GM20431 (cell line): Measurements from ENCODE around the gene CORT.
"Not testable (repeated sequence)": the region's sequence is repeated elsewhere in the genome, so short reads cannot be mapped to it uniquely, and the experiment has no call there.

Source experiments
- in situ Hi-C: fragments of 300-500 bp; cut with MseI, MboI; formaldehyde crosslinking; loops from one replicate; pipeline ENCODE4 v1.15.0; 2020; ENCODE audit warnings: low sequenced_read_pairs; ENCODE audit not compliant: unreplicated experiment

The CORT gene

GRCh38 chr1:10473145-10473765 lies 23.4 kb downstream of the CORT start:
- in situ Hi-C loops = no loop called here

- in situ Hi-C loops = not testable (repeated sequence)
These were observed 24.4 kb downstream of the CORT start for GRCh38 chr1:10474309-10474612.

GRCh38 chr1:10474613-10475507 lies 25.0 kb downstream of the CORT start, which contains the start of gene PEX14:
TSS of gene PEX14 (plus strand) at chr1:10474950. CDS start at chr1:10474967, 17 bp downstream.
- in situ Hi-C loops = no loop called here

- in situ Hi-C loops = no loop called here
These were observed 25.7 kb downstream of the CORT start for GRCh38 chr1:10475510-10475909.

GRCh38 chr1:10479296-10479695 lies 29.5 kb downstream of the CORT start:
- in situ Hi-C loops = no loop called here

- in situ Hi-C loops = no loop called here
These were observed 30.8 kb downstream of the CORT start for GRCh38 chr1:10480614-10481013.

- in situ Hi-C loops = no loop called here
These were observed 34.7 kb downstream of the CORT start for GRCh38 chr1:10484521-10484920.

GRCh38 chr1:10489291-10490055 lies 39.6 kb downstream of the CORT start:
- in situ Hi-C loops = no loop called here

- in situ Hi-C loops = no loop called here
These were observed 40.6 kb downstream of the CORT start for GRCh38 chr1:10490286-10490970.

GRCh38 chr1:10494418-10494753 lies 44.6 kb downstream of the CORT start:
- in situ Hi-C loops = no loop called here

- in situ Hi-C loops = no loop called here
These were observed 45.1 kb downstream of the CORT start for GRCh38 chr1:10494754-10495474.

GRCh38 chr1:10495475-10495817 lies 45.6 kb downstream of the CORT start:
- in situ Hi-C loops = no loop called here

- in situ Hi-C loops = no loop called here
These were observed 46.1 kb downstream of the CORT start for GRCh38 chr1:10495952-10496351.

GRCh38 chr1:10497109-10497508 lies 47.3 kb downstream of the CORT start:
- in situ Hi-C loops = no loop called here

GRCh38 chr1:10498231-10498630 lies 48.4 kb downstream of the CORT start:
- in situ Hi-C loops = no loop called here
